Neural cell (in vitro differentiated cells): ENCODE data around the gene CDK2AP2. TPM values are rescaled to one million over a fixed set of nuclear protein-coding genes. Genes with fewer than 3 reads are reported as not detected.

Experiments
- H2AFZ ChIP-seq: fragments of 200-600, 300-800 bp; sonication (generic), shearing (Covaris generic); 2 replicates; pipeline ENCODE4 v1.6.0; 2014; ENCODE audit warnings: low read depth, mild to moderate bottlenecking, antibody characterized with exemption, low read length, moderate library complexity
- H3F3A ChIP-seq: fragments of 200-600 bp; shearing (Covaris generic); 2 replicates; pipeline ENCODE4 v1.6.1; 2016; ENCODE audit warnings: mild to moderate bottlenecking, moderate library complexity, mixed read lengths, antibody characterized with exemption, low read length; ENCODE audit not compliant: insufficient read depth, poor library complexity, severe bottlenecking
- H3K27ac ChIP-seq: fragments of 200-600, 300-800 bp; sonication (generic), shearing (Covaris generic); 2 replicates; pipeline ENCODE4 v1.5.1; 2014; ENCODE audit warnings: mild to moderate bottlenecking, low read length, moderate library complexity
- H3K27me3 ChIP-seq: fragments of 300-800, 200-600 bp; sonication (generic), shearing (Covaris generic); 2 replicates; pipeline ENCODE4 v1.6.0; 2014; ENCODE audit warnings: mild to moderate bottlenecking, low read depth, low read length, moderate library complexity; ENCODE audit not compliant: insufficient read depth
- H3K36me3 ChIP-seq: fragments of 300-800, 200-600 bp; sonication (generic), shearing (Covaris generic); 2 replicates; pipeline ENCODE4 v1.5.1; 2014; ENCODE audit warnings: mild to moderate bottlenecking, antibody characterized with exemption, low read length, moderate library complexity; ENCODE audit not compliant: insufficient read depth
- H3K4me2 ChIP-seq: fragments of 300-800, 200-600 bp; sonication (generic), shearing (Covaris generic); 2 replicates; pipeline ENCODE4 v1.6.0; 2014; ENCODE audit warnings: mild to moderate bottlenecking, low read length
- H3K4me3 ChIP-seq: fragments of 300-800, 200-600 bp; sonication (generic), shearing (Covaris generic); 2 replicates; pipeline ENCODE4 v1.5.1; 2014; ENCODE audit warnings: mild to moderate bottlenecking, low read length, moderate library complexity
- H3K79me2 ChIP-seq: fragments of 200-600 bp; shearing (Covaris generic); replicated peaks from 2 replicates; pipeline ENCODE4 v1.6.0; 2014; ENCODE audit warnings: mild to moderate bottlenecking, low read length, moderate library complexity; ENCODE audit not compliant: insufficient read depth
- H3K9ac ChIP-seq: fragments of 300-800, 200-600 bp; sonication (generic), shearing (Covaris generic); 2 replicates; pipeline ENCODE4 v1.6.1; 2016; ENCODE audit warnings: mild to moderate bottlenecking, low read length, mixed read lengths
- H3K9me2 ChIP-seq: fragments of 200-600 bp; shearing (Covaris generic); 2 replicates; pipeline ENCODE4 v1.6.1; 2016; ENCODE audit warnings: mild to moderate bottlenecking, low read length, mixed read lengths; ENCODE audit not compliant: insufficient read depth
- H3K9me3 ChIP-seq: fragments of 200-600, 300-800 bp; sonication (generic), shearing (Covaris generic); 2 replicates; pipeline ENCODE4 v1.6.1; 2016; ENCODE audit warnings: mild to moderate bottlenecking, mixed run types, low read length, moderate library complexity, mixed read lengths
- H4K20me1 ChIP-seq: fragments of 200-600 bp; shearing (Covaris generic); 2 replicates; pipeline ENCODE4 v1.6.1; 2016; ENCODE audit warnings: mild to moderate bottlenecking, mixed run types; ENCODE audit not compliant: insufficient read depth
- CTCF ChIP-seq: fragments of 450-650 bp; IDR thresholded peaks from 2 replicates; pipeline ENCODE4 v1.5.1; 2014; ENCODE audit warnings: antibody characterized with exemption, mild to moderate bottlenecking, moderate library complexity; ENCODE audit not compliant: poor library complexity, severe bottlenecking
- EP300 ChIP-seq: fragments of 450-650 bp; conservative IDR thresholded peaks from 2 replicates; pipeline ENCODE4 v1.6.1; 2014; ENCODE audit warnings: antibody characterized with exemption, mild to moderate bottlenecking, moderate library complexity; ENCODE audit not compliant: poor library complexity, severe bottlenecking
- EZH2 ChIP-seq: fragments of 200-600, 300-800 bp; shearing (Covaris generic), sonication (generic); IDR thresholded peaks from 2 replicates; pipeline ENCODE4 v1.6.1; 2014; ENCODE audit warnings: antibody characterized with exemption, low read length, borderline replicate concordance, mild to moderate bottlenecking; ENCODE audit not compliant: insufficient read depth, poor library complexity, severe bottlenecking
- MXI1 ChIP-seq: fragments of 450-650 bp; conservative IDR thresholded peaks from 2 replicates; pipeline ENCODE4 v1.6.1; 2014; ENCODE audit warnings: antibody characterized with exemption, mild to moderate bottlenecking; ENCODE audit not compliant: poor library complexity, severe bottlenecking
- POLR2AphosphoS5 ChIP-seq: IDR thresholded peaks from 2 replicates; pipeline ENCODE4 v1.6.1; 2012
- RAD21 ChIP-seq: fragments of 450-650 bp; conservative IDR thresholded peaks from 2 replicates; pipeline ENCODE4 v1.6.1; 2014; ENCODE audit warnings: antibody characterized with exemption, mild to moderate bottlenecking, moderate library complexity
- SMC3 ChIP-seq: fragments of 450-650 bp; conservative IDR thresholded peaks from 2 replicates; pipeline ENCODE4 v1.6.1; 2014; ENCODE audit warnings: antibody characterized with exemption, mild to moderate bottlenecking, moderate library complexity; ENCODE audit not compliant: poor library complexity
- TAF1 ChIP-seq: IDR thresholded peaks from 2 replicates; pipeline ENCODE4 v1.6.1; 2012; ENCODE audit warnings: low read depth
- polyA plus RNA-seq: library from polyadenylated mRNA; depleted of rRNA; stranded (reverse); fragments of >200 nt; gene quantifications from 2 replicates; pipeline ENCODE4 v1.2.3, GENCODE V29; 2014
- TF ChIP-seq, protein P1 (sequence below): IDR thresholded peaks from 2 replicates; pipeline ENCODE4 v1.6.1; 2012; ENCODE audit warnings: borderline replicate concordance

CDK2AP2 gene
- polyA plus RNA-seq, 1 donor from 2014 or later: 18.1 TPM

GRCh38 chr11:67497656-67498291 lies 10.2 kb downstream of the CDK2AP2 start:
- no peaks in the 10 kb centered on the region for H3K36me3 ChIP-seq
- TF ChIP-seq, protein P1, sequence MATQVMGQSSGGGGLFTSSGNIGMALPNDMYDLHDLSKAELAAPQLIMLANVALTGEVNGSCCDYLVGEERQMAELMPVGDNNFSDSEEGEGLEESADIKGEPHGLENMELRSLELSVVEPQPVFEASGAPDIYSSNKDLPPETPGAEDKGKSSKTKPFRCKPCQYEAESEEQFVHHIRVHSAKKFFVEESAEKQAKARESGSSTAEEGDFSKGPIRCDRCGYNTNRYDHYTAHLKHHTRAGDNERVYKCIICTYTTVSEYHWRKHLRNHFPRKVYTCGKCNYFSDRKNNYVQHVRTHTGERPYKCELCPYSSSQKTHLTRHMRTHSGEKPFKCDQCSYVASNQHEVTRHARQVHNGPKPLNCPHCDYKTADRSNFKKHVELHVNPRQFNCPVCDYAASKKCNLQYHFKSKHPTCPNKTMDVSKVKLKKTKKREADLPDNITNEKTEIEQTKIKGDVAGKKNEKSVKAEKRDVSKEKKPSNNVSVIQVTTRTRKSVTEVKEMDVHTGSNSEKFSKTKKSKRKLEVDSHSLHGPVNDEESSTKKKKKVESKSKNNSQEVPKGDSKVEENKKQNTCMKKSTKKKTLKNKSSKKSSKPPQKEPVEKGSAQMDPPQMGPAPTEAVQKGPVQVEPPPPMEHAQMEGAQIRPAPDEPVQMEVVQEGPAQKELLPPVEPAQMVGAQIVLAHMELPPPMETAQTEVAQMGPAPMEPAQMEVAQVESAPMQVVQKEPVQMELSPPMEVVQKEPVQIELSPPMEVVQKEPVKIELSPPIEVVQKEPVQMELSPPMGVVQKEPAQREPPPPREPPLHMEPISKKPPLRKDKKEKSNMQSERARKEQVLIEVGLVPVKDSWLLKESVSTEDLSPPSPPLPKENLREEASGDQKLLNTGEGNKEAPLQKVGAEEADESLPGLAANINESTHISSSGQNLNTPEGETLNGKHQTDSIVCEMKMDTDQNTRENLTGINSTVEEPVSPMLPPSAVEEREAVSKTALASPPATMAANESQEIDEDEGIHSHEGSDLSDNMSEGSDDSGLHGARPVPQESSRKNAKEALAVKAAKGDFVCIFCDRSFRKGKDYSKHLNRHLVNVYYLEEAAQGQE: no peak
- TF ChIP-seq EZH2 (no peak), CTCF (no peak), EP300 (no peak), TAF1 (no peak), RAD21 (no peak), POLR2AphosphoS5 (no peak), MXI1 (no peak), SMC3 (no peak)

GRCh38 chr11:67496113-67496512 lies 11.8 kb downstream of the CDK2AP2 start:
- no peak overlapping the region for H2AFZ ChIP-seq
- H3K9me2 ChIP-seq: no peaks in the 10 kb centered on the region
- H3K9ac ChIP-seq: no peak overlapping the region
- no peak for TF ChIP-seq SMC3
- TF ChIP-seq, protein P1: no peak
- TF ChIP-seq POLR2AphosphoS5: no peak
- no peak for TF ChIP-seq TAF1
- no peak for TF ChIP-seq RAD21
- no peak for TF ChIP-seq EZH2
- TF ChIP-seq CTCF: no peak
- TF ChIP-seq EP300: no peak
- TF ChIP-seq MXI1: no peak
- no peaks in the 10 kb centered on the region for H3K36me3 ChIP-seq
- H3K79me2 ChIP-seq: no peaks in the 10 kb centered on the region
- H3F3A ChIP-seq: no peaks in the 10 kb centered on the region
- H4K20me1 ChIP-seq: no peaks in the 10 kb centered on the region
- no peak overlapping the region for H3K4me2 ChIP-seq
- no peak overlapping the region for H3K4me3 ChIP-seq
- H3K27ac ChIP-seq: no peak overlapping the region
- no peaks in the 10 kb centered on the region for H3K27me3 ChIP-seq
- H3K9me3 ChIP-seq: no peaks in the 10 kb centered on the region

More at GRCh38 chr11:67497656-67498291, 10.2 kb downstream of the CDK2AP2 start:
- H4K20me1 ChIP-seq: no peaks in the 10 kb centered on the region
- no peaks in the 10 kb centered on the region for H3K9me3 ChIP-seq
- H3K9me2 ChIP-seq: no peaks in the 10 kb centered on the region
- H3K27me3 ChIP-seq: no peaks in the 10 kb centered on the region
- no peak overlapping the region for H3K4me3 ChIP-seq
- H3F3A ChIP-seq: no peaks in the 10 kb centered on the region
- no peak overlapping the region for H3K4me2 ChIP-seq
- H3K9ac ChIP-seq: no peak overlapping the region
- H2AFZ ChIP-seq: no peak overlapping the region
- no peak overlapping the region for H3K27ac ChIP-seq
- H3K79me2 ChIP-seq: peaks cover 4% of the 10 kb centered on the region
